IPS-18c (cell line): ENCODE data around the gene KDR.

Source experiments
- H3K4me3 ChIP-seq: 2 replicates; pipeline ENCODE4 v1.7.0; 2013; ENCODE audit warnings: low read depth, mild to moderate bottlenecking, low read length, moderate library complexity; ENCODE audit not compliant: insufficient read depth
- H3K9me3 ChIP-seq: one replicate; pipeline ENCODE4 v1.6.1; 2013; ENCODE audit warnings: mild to moderate bottlenecking, low read length, moderate library complexity; ENCODE audit not compliant: control insufficient read depth, insufficient read depth

The KDR gene

DNA sequence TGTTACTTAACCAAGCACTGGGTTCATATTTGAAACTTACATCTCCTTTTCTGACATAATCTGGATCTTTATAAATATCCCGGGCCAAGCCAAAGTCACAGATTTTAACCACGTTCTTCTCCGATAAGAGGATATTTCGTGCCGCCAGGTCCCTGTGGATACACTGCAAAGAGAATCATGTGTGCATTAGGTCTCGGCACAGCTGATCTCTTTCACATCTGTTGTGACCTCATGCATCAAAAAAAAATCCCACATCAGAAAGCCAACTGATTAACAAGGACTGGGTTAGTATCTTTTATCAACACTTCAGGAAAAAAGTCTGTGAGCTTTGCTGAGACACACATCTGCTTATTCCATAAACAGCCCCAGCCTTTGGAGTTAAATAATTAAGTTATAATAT lies 35.5 kb downstream of the KDR start:
- no peaks in the 10 kb centered on the region for H3K9me3 ChIP-seq
- no peak overlapping the region for H3K4me3 ChIP-seq

DNA sequence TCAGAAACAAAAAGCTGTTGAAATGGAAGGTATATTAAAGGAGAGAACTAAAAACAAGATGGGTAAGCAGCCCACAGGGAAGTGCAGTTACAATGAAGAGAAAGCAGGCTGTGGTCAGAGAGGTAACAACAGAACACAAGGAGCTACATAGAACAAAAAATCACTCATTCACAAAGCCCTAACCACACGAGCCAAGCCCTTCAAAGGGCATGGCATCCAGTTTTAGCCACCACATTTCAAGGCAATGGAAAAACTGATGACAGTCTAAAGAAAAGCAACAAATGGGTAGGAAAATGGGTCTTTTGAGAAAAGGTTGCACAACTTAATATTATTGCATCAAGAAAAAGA lies 37.5 kb downstream of the KDR start:
- no peak overlapping the region for H3K4me3 ChIP-seq

DNA sequence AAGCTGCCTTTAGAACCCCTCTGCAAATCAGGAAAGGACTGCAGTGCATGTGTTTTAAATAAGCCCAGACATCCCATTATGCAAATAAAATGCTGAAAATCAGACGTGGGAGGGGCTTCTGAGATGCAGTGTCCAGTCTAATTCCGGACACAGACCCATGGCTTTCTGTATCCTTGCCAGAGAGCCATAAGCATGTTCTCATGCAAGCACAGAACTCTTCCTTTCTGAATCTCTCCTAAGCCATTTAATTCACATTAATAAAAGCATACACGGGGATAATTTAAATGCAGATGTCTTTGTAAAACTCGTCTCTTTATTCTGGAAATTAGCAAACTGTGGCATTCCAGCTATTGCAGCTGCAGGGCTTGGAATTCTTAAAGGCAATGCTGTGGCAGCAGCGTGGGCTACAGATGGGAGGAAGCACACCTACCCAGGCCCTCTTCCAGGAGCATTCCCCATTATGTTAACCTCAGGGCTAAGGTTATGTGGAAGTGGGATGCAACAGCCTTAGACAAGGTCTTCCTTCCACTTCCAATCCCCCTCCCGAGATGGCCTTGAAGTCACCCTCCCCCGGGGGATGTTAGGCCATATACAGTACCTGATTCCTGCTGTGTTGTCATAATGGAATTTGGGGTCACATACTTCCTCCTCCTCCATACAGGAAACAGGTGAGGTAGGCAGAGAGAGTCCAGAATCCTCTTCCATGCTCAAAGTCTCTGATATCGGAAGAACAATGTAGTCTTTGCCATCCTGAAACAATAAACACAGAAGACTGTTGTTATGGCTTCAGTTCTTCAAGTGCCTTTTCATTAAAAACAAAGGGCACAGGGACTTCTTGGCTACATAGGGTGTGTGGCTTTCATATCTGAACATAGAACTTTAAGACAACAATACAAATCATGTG lies 38.1 kb downstream of the KDR start:
- Histone ChIP-seq H3K9me3 (no peaks in the 10 kb centered on the region), H3K4me3 (no peak overlapping the region)

More for the DNA sequence above, 37.5 kb downstream of the KDR start:
- H3K9me3 ChIP-seq = no peaks in the 10 kb centered on the region

DNA sequence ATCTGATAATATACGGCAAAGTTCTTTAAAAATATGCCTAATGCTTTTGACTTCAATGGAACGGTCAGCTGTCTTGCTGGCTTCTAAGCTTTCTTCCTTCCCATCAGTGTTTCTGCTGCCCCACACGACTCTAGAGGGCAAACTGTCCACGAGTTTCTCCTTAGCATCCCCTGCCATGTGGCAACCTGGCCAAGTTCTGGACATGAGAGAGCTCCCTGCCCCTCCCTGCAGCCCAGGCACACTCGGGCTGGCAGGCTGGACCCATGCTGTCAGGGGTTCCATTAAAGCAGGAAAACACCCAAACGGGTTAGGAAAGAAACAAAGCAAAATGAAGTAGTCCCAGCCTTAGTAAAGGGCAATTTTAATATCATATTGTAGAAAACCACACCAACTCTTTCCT lies 38.8 kb downstream of the KDR start:
- Histone ChIP-seq H3K4me3 (no peak overlapping the region), H3K9me3 (no peaks in the 10 kb centered on the region)

DNA sequence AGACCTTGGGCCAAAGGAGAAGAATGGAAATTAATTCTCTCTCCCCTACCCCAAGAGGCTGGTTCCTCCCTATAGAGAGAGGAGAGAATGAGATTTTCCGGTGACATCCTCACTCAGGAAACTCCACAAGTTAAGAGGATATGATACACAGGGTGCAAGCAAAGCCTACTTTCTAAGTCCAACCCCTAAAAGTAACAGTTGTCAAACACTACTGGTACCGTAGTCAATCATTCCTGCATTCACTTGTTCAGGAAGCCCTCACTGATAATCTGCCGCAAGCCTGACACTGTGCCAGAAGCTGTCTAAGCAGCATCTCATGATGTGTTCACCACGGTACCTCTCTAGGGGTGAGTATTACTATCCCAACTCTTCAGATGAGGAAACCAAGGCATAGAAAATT lies 41.7 kb downstream of the KDR start:
- Histone ChIP-seq H3K4me3 (no peak overlapping the region), H3K9me3 (no peaks in the 10 kb centered on the region)

DNA sequence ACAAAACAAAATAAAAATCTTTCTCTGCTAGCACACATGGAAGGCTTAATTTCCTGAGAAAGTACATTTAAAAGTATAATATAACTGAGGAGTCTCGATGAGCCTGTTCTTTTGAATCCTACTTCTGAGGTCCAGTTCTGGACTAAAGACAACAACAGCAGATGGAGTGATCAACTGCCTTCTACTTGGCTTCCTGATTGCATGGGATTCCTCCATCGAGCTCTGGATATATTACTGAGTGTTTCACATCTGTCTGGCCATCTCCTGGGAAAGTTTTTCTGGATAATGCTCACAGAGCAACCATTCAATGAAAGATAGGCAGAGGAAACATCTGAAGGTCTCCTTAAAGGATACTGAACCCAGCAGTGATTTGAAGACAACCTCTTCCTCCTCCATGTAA lies 42.6 kb downstream of the KDR start:
- Histone ChIP-seq H3K9me3 (no peaks in the 10 kb centered on the region), H3K4me3 (no peak overlapping the region)

DNA sequence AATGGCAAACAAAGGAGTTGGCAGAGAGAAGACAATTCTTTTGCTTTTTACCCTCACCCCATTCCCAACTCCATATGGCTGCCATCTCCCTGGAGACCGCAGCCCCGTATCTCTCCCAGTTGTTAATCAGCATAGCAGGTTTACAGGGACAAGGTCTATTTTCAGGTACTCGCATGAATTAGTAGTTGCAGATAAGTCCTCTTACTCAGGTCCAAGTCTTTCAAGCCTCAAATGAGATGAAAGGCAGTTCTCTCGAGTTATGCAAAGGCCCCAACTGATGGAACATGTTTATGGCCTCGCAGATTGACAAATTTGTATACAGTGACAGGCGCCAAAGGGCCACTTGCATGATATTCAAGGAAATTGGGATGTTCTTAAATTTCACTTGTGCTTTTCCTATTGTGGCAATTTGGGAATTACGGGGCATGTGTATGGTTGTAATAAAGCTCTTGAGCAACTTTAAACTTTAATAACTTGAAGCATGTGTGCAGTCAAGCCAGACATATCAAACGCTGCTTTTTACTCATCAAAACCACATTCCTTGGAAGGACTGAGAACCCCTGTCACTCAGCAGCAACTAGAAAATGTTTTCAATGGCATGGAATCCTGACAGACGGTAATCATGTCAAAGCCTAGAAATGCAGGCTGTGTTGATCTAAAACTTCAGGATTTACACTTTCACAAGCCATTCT lies 45.1 kb downstream of the KDR start:
- no peak overlapping the region for H3K4me3 ChIP-seq
- no peaks in the 10 kb centered on the region for H3K9me3 ChIP-seq

DNA sequence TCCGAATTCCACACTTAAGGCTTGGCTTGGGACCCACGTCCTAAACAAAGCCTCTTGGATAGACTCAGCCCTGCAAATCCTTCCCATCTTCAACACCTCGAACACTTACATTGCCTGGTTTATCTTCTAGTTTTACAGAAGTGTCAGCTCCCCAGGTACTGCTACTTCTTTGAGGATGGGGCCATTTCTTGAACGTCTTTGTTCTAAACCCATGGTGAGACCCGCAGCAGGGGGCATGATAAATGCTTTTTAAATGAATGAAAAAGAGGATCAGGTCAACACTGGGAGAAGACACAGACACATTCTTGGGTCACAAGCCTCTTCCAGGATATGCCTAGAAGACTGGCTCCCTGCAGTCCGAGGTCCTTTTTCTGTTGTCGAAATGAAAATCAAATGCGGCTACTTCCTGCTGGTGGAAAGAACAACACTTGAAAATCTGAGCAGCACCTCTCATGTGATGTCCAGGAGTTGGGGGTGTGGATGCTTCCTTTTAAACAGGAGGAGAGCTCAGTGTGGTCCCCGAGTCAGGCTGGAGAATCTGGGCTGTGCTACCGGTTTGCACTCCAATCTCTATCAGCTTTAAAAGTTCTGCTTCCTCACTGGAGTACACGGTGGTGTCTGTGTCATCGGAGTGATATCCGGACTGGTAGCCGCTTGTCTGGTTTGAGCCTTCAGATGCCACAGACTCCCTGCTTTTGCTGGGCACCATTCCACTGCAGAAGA lies 45.8 kb downstream of the KDR start:
- Histone ChIP-seq H3K4me3 (no peak overlapping the region), H3K9me3 (no peaks in the 10 kb centered on the region)

DNA sequence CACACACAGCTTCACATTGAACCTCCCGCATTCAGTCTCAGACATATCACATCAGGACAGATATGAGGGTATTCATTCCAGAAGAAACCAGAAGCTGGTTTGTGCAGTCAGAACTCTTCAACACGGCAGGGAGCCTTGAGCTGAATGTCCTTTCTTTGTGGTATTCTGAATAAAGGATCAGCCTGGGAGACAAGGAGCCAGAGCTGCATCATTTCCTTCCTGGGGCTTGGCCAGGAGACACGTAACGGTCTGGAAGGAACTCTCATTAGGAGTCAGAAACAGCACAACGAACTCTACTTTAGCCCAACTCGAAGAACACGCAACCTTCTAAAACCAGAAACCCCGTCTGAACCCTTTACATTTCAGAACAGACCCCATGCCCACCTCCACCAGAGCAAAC lies 46.4 kb downstream of the KDR start:
- no peak overlapping the region for H3K4me3 ChIP-seq

DNA sequence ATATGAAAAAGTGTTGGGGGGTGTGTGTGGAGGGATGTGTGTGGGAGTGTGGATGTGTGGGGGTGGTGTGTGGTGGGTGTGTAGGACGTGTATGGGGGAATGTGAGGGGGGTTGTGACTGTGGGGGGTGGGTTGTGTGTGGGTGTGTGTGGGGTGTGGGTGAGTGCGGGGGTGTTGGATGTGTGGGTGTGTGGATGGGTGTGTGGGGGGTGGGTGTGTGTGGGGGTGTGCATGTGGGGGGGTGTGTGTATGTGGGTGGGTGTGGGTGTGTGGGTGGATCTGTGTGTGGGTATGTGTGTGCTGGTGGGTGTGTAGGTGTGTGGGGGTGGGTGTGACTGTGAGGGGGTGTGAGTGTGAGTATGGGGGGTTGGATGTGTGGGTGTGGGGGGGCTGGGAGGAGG lies 47.8 kb downstream of the KDR start:
- Histone ChIP-seq H3K9me3 (no peaks in the 10 kb centered on the region), H3K4me3 (no peak overlapping the region)

More for the DNA sequence above, 46.4 kb downstream of the KDR start:
- H3K9me3 ChIP-seq = no peaks in the 10 kb centered on the region

DNA sequence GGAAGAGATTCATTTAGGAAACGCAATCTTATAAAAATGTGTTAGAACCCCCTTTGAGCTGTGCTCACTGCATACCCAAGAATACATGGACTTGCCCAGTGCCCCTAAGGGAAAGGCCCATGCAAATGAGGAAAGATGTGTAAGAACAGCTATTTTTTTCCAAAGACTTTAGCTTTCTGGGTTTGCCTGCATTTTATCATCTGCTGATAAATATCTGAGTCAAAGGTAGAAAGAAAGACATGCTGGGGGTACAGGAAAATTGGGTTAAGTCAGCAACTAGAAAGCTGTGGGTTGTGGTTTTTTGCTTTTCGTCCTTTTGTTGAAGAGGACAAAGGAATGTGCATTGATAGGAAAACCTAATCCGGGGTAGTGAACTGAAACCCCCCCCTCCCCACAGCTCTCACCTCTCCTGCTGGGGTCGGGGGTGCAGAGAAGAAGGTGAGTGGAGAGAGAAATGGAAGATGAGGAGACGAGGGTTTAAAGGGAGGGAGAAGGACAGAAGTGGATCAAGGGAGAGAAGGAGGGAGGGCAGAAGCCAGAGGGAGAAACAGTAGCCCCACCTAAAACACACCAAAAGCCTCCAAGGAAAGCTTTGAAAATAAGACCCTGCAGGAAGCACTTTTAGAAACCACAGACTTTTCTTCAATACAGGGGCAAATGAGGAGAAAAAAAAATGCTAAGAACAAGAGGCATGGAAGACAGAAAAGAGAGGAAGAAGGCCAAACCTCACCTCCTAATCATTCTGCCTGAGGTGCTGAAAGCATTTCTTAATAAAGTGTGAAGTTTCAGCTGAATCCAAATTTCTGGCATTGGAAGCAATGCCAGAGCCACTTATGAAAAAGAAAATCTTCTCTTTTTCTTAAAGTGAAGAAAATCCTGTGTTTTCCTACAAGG lies 49.3 kb downstream of the KDR start:
- 0 out of 2 replicates have a peak overlapping the region, but pooled peaks have one; percentile 5 for H3K4me3 ChIP-seq
- H3K9me3 ChIP-seq = no peaks in the 10 kb centered on the region

DNA sequence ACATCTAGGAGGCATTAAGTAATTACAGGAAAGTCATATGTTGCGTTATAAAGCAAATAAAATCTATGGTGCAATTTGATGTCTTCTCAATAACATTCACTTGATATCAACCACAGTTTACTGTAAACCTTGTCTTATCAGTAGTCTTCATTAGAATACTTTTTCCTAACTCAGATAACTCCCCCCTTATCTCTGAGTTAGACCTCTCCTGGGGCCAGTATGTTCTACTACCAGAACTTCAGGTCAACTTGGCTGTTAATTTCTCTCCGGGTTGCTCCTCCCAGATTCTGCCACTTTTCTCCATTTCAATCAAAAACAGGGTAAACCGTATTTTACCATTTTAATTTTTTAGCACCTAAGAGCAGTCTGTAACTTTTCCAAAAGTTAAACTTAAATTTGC lies 50.0 kb downstream of the KDR start:
- no peaks in the 10 kb centered on the region for H3K9me3 ChIP-seq
- no peak overlapping the region for H3K4me3 ChIP-seq

DNA sequence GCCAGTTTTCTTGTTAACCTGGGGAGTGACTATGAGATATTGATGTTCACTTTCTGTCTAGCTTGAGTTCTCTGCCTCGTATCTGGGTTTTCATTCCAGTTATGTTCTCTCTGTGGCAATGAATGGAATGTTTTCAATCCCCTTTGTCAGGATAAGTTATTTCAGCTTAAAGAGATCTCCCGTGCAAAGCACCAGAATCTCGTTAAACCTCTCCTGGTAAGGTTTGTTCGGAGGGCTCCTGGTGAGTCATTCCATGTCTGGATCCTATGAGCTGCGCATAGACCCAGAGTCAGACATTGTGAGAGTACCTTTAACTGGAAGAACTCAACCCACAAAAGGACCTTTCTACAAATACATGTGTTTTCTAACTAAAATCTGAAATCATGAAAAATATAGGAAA lies 51.0 kb downstream of the KDR start:
- H3K9me3 ChIP-seq = no peaks in the 10 kb centered on the region
- no peak overlapping the region for H3K4me3 ChIP-seq

DNA sequence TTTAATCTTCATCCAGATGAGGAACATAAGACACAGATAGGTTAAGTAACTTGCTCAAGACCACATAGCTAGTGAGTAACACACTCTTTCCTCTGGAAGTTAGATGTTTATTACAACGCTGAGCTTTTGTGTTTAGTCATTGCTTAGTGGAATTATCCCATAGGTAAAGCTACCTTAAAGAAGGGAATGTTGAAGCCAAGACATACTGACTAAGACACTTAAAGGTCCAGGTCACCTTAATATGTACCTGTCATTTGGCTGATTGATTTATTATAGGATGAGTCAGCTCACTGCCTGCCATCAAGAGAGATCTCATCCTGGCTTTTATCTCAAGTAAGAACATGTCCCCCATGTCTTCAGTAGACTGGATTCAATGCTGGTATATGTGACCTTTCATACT lies 53.4 kb downstream of the KDR start:
- no peaks in the 10 kb centered on the region for H3K9me3 ChIP-seq
- H3K4me3 ChIP-seq = no peak overlapping the region

DNA sequence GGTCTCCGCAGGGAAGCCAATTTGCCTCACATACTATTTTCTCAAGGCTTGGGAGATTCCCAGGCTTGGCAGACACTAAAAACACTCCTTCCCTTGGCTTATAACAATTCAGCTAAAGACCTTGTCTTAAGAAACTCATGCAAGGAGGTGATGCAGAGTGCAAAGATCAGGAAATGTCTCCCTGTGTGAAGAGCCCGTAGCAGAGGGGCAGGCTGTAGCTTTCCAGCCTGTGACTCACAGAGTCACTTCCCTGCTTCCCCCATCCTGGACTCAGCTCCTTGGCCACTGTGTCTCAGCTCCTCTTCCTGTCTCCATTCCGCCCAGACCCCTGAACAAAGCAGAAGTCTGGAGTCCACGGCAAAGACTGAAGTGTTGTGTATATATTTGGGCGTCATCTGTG lies 56.1 kb downstream of the KDR start:
- no peak overlapping the region for H3K4me3 ChIP-seq
- H3K9me3 ChIP-seq = no peaks in the 10 kb centered on the region

DNA sequence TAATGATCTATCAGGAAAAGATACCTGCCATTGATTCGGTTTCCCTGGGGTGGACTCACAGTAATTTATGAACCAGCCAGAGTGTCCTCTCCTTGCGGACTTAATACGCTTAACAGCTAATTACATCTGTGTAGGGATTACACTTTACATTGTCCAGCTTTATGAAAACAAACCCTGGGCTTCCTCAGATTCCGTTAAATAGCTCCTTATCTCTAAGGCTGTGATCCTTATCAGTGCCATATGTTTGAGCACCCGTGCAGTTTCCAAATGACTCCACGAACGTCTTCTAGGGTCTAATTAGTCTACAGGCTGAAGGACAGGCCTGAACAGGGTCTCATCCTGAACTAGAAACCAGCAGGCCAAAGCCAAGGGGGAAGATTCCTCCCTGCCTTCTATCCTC lies 56.9 kb downstream of the KDR start:
- H3K9me3 ChIP-seq = no peaks in the 10 kb centered on the region
- no peak overlapping the region for H3K4me3 ChIP-seq

DNA sequence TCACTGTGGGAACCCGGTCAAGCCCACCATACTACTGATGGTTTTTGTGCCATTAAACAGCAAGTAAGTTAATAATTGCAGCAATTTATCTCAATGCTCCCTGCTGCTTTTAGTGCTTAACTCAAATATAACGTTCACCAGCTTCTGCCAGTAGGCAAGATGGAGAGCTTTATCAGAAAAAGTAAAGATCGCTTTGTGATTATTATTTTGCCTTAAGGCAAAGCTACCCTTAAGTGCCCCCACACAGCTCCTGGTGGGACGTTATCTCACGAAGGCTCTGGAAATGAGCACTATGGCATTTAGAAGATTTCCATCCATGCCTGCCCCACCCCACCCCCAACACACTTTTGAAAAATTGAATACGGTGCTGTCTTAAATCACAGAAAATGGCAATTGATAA lies 59.4 kb downstream of the KDR start:
- Histone ChIP-seq H3K4me3 (no peak overlapping the region), H3K9me3 (no peaks in the 10 kb centered on the region)
